IMR-90 (cell line): ENCODE results near the gene SH3RF3.

ENCODE experiments used
- CTCF ChIP-seq: conservative IDR thresholded peaks from 2 replicates; pipeline ENCODE4 v1.5.1; 2012; ENCODE audit warnings: mild to moderate bottlenecking, low read depth, low read length, improper control_type of control experiment
- FOS ChIP-seq: fragments of 150-350 bp; IDR thresholded peaks from 2 replicates; pipeline ENCODE4 v1.6.1; 2016; ENCODE audit warnings: low read depth, low read length
- POLR2A ChIP-seq: IDR thresholded peaks from 2 replicates; pipeline ENCODE4 v1.6.1; 2012; ENCODE audit warnings: mild to moderate bottlenecking, low read depth, low read length

DNA sequence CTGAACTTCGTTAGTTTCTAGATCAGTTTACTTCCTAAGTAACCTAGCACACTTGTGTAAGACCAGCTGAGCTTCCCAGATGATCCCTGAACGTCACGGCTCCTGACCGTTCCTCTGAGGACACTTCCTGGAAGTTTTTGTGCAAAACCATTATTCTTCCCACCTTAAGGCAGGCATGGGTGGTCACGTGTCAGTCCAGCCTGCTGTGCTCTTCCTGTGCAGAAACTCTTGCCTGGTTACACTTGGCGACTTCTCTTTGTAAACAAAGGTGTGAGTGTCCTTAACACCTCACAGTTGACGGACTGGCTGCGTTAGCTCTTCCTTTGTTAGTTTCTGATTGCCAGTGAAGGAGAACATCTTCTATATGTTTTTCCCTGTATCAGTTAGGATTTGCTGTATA is 118.3 kb downstream of the SH3RF3 start:
- TF ChIP-seq CTCF (no peak), FOS (no peak), POLR2A (no peak)
